ENCODE measurements around the gene VAV1.

The VAV1 gene

DNA sequence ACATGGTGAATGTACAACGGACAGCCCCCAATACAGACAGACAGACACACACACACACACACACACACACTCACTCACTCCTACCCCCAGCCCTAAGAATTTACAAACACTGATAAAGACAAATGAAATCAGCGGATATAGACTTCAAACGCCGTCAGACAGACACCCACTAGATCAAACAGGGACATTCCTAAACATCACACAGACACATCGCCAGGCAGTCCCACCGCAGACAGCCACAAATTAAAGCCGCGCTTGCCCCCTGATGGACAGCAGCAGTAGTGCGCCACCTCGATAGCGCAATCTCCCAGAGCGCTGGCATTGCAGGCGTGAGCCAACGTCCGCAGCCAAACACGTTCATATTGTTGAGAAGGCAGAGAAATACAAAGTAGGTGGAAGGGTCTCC, 90.2 kb downstream of the VAV1 start:
- TF ChIP-seq EZH2 (IDR thresholded peaks at IDR 0.05; ENCODE audit: borderline replicate concordance, low read depth, low read length, severe bottlenecking): no peak
- TF ChIP-seq, protein P1, sequence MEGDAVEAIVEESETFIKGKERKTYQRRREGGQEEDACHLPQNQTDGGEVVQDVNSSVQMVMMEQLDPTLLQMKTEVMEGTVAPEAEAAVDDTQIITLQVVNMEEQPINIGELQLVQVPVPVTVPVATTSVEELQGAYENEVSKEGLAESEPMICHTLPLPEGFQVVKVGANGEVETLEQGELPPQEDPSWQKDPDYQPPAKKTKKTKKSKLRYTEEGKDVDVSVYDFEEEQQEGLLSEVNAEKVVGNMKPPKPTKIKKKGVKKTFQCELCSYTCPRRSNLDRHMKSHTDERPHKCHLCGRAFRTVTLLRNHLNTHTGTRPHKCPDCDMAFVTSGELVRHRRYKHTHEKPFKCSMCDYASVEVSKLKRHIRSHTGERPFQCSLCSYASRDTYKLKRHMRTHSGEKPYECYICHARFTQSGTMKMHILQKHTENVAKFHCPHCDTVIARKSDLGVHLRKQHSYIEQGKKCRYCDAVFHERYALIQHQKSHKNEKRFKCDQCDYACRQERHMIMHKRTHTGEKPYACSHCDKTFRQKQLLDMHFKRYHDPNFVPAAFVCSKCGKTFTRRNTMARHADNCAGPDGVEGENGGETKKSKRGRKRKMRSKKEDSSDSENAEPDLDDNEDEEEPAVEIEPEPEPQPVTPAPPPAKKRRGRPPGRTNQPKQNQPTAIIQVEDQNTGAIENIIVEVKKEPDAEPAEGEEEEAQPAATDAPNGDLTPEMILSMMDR (IDR thresholded peaks at IDR 0.05; ENCODE audit: borderline replicate concordance, extremely low read depth, low read length, poor library complexity, severe bottlenecking): peak; percentile 100
- peak overlapping the region; percentile 46 for H3K9ac ChIP-seq (ENCODE audit: low read depth, low read length)
- no peaks in the 10 kb centered on the region for H3K27me3 ChIP-seq (ENCODE audit: insufficient read depth, low read length, poor library complexity)
- peak overlapping the region in 1 of 2 experiments; percentile 53; a peak in 2 of 4 replicates for H3K4me3 ChIP-seq (ENCODE audit: low read depth in 1 of 2, low read length in 2 of 2)
- peaks cover 8% of the 10 kb centered on the region for H3K4me1 ChIP-seq (ENCODE audit: insufficient read depth, low read length)
- H2AFZ ChIP-seq (ENCODE audit: low read depth, low read length): peak overlapping the region; percentile 71
- H3K36me3 ChIP-seq (ENCODE audit: insufficient read depth, low read length): no peaks in the 10 kb centered on the region
- ATAC-seq (ENCODE audit: insufficient read depth, low read depth) (peak; percentile 86), DNase-seq (peak; percentile 94)
- H3K79me2 ChIP-seq (ENCODE audit: insufficient read depth, low read length): no peaks in the 10 kb centered on the region
- no peaks in the 10 kb centered on the region for H3K9me3 ChIP-seq (ENCODE audit: insufficient read depth, low read length, severe bottlenecking)
- peak overlapping the region; percentile 78 for H3K27ac ChIP-seq (ENCODE audit: low read length)
- H3K4me2 ChIP-seq (ENCODE audit: insufficient read depth, low read length): peak overlapping the region; percentile 63
- no peaks in the 10 kb centered on the region for H4K20me1 ChIP-seq (ENCODE audit: insufficient read depth, low read length)

GRCh38 chr19:6864325-6864940, 91.9 kb downstream of the VAV1 start:
- DNase-seq (no peak), ATAC-seq (ENCODE audit: insufficient read depth, low read depth) (no peak)
- Histone ChIP-seq H3K4me3 (ENCODE audit: low read depth in 1 of 2, low read length in 2 of 2) (no peak overlapping the region), H3K9ac (ENCODE audit: low read depth, low read length) (no peak overlapping the region), H3K36me3 (ENCODE audit: insufficient read depth, low read length) (no peaks in the 10 kb centered on the region), H2AFZ (ENCODE audit: low read depth, low read length) (no peak overlapping the region), H3K79me2 (ENCODE audit: insufficient read depth, low read length) (no peaks in the 10 kb centered on the region), H3K4me2 (ENCODE audit: insufficient read depth, low read length) (no peak overlapping the region), H4K20me1 (ENCODE audit: insufficient read depth, low read length) (no peaks in the 10 kb centered on the region), H3K4me1 (ENCODE audit: insufficient read depth, low read length) (peaks cover 8% of the 10 kb centered on the region), H3K27me3 (ENCODE audit: insufficient read depth, low read length, poor library complexity) (no peaks in the 10 kb centered on the region), H3K27ac (ENCODE audit: low read length) (no peak overlapping the region), H3K9me3 (ENCODE audit: insufficient read depth, low read length, severe bottlenecking) (no peaks in the 10 kb centered on the region)
- no peak for TF ChIP-seq EZH2 (IDR thresholded peaks at IDR 0.05; ENCODE audit: borderline replicate concordance, low read depth, low read length, severe bottlenecking)
- TF ChIP-seq, protein P1 (IDR thresholded peaks at IDR 0.05; ENCODE audit: borderline replicate concordance, extremely low read depth, low read length, poor library complexity, severe bottlenecking): no peak

DNA sequence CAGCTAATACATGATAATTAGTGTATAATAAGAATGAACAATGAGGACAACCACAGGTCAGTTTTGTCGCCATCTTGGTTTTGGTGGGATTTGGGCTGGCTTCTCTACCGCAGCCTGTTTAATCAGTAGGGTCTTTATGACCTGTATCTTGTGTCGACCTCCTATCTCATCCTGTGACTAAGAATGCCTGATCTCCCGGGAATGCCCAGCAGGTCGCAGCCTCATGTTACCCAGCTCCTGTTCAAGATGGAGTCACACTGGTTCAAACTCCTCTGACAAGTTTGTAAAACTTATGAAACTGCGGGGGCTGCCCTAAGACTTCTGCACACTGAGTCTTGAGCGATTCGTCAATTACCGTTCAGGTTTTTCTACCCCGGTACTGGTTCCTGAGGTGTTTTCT, 93.3 kb downstream of the VAV1 start:
- no peak for DNase-seq

More for the DNA sequence above, 93.3 kb downstream of the VAV1 start:
- TF ChIP-seq, protein P1 (IDR thresholded peaks at IDR 0.05; ENCODE audit: borderline replicate concordance, extremely low read depth, low read length, poor library complexity, severe bottlenecking): no peak
- TF ChIP-seq EZH2 (IDR thresholded peaks at IDR 0.05; ENCODE audit: borderline replicate concordance, low read depth, low read length, severe bottlenecking): no peak
- Histone ChIP-seq H3K79me2 (ENCODE audit: insufficient read depth, low read length) (no peaks in the 10 kb centered on the region), H4K20me1 (ENCODE audit: insufficient read depth, low read length) (no peaks in the 10 kb centered on the region), H3K9me3 (ENCODE audit: insufficient read depth, low read length, severe bottlenecking) (no peaks in the 10 kb centered on the region), H3K4me1 (ENCODE audit: insufficient read depth, low read length) (peaks cover 8% of the 10 kb centered on the region), H2AFZ (ENCODE audit: low read depth, low read length) (peak overlapping the region; percentile 17; the same call in 1 of the 2 replicates), H3K27me3 (ENCODE audit: insufficient read depth, low read length, poor library complexity) (no peaks in the 10 kb centered on the region), H3K4me2 (ENCODE audit: insufficient read depth, low read length) (no peak overlapping the region), H3K27ac (ENCODE audit: low read length) (no peak overlapping the region), H3K36me3 (ENCODE audit: insufficient read depth, low read length) (no peaks in the 10 kb centered on the region), H3K9ac (ENCODE audit: low read depth, low read length) (no peak overlapping the region), H3K4me3 (ENCODE audit: low read depth in 1 of 2, low read length in 2 of 2) (no peak overlapping the region)
- ATAC-seq (ENCODE audit: insufficient read depth, low read depth): no peak

All from DND-41 (cell line).